Liver (tissue), 9 donors: ENCODE measurements around the gene NBPF15. TPM values are rescaled to one million over a fixed set of nuclear protein-coding genes. Genes with fewer than 3 reads are reported as not detected.
"Not testable (repeated sequence)": the region's sequence is repeated elsewhere in the genome, so short reads cannot be mapped to it uniquely, and the experiment has no call there.

ENCODE experiments used
- DNase-seq: peaks from one replicate; pipeline ENCODE4 v3.0.0-alpha.2; 2017; ENCODE audit warnings: low spot score
- H3K27ac ChIP-seq, 2 donors: one replicate each; pipeline ENCODE4 v1.7.0; 2013; ENCODE audit warnings: inconsistent platforms in 2 of 2, low read length in 2 of 2, control low read depth in 1 of 2, low read depth in 1 of 2, mild to moderate bottlenecking in 1 of 2
- H3K27me3 ChIP-seq, 4 donors: one replicate each; pipeline versions ENCODE4 v1.6.1 to v1.7.0; 2013; ENCODE audit warnings: low read length in 3 of 4, inconsistent platforms in 1 of 4, mild to moderate bottlenecking in 1 of 4, moderate library complexity in 1 of 4; ENCODE audit not compliant: control insufficient read depth in 4 of 4, insufficient read depth in 4 of 4
- H3K36me3 ChIP-seq, 4 donors: one replicate each; pipeline versions ENCODE4 v1.6.1 to v1.7.0; 2013; ENCODE audit warnings: low read length in 3 of 4, mild to moderate bottlenecking in 3 of 4, low read depth in 1 of 4, moderate library complexity in 1 of 4; ENCODE audit not compliant: control insufficient read depth in 4 of 4, insufficient read depth in 3 of 4
- H3K4me1 ChIP-seq, 4 donors: one replicate each; pipeline versions ENCODE4 v1.6.1 to v1.7.0; 2013; ENCODE audit warnings: low read length in 3 of 4, mild to moderate bottlenecking in 3 of 4, moderate library complexity in 1 of 4; ENCODE audit not compliant: control insufficient read depth in 4 of 4, insufficient read depth in 4 of 4
- H3K4me3 ChIP-seq, 3 donors: one replicate each; pipeline versions ENCODE4 v1.6.1 to v1.7.0; 2013; ENCODE audit warnings: low read length in 3 of 3, control low read depth in 1 of 3, low read depth in 1 of 3, mild to moderate bottlenecking in 1 of 3
- H3K9ac ChIP-seq, 2 donors: one replicate each; pipeline ENCODE4 v1.7.0; 2013; ENCODE audit warnings: low read length in 2 of 2, mild to moderate bottlenecking in 2 of 2, moderate library complexity in 2 of 2, control low read depth in 1 of 2, low read depth in 1 of 2
- H3K9me3 ChIP-seq, 4 donors: one replicate each; pipeline versions ENCODE4 v1.6.1 to v1.7.0; 2013; ENCODE audit warnings: low read length in 3 of 4; ENCODE audit not compliant: control insufficient read depth in 4 of 4
- WGBS: extraction: QIAGEN DNeasy Blood & Tissue Kit; methylation state at CpG from one replicate; pipeline ENCODE4 v1.1.7; 2013; 5-methylcytosine and 5-hydroxymethylcytosine counted together
- polyA plus RNA-seq, 2 donors: library from polyadenylated mRNA; stranded (reverse) in 1 of 2; unstranded in 1 of 2; fragments of 200-250 nt in 1 of 2; fragments of >200 nt in 1 of 2; fragmentation: Nextera tagmentation in 1 of 2; extraction: Ambion mirVana in 1 of 2; gene quantifications; one replicate each; pipeline versions ENCODE4 v1.2.1 to v1.2.3, GENCODE V29; 2013 to 2015
- total RNA-seq, 2 donors: library from RNA; depleted of rRNA; stranded (reverse); fragments of >200 nt; gene quantifications; one replicate each; pipeline ENCODE4 v1.2.3, GENCODE V29; 2014
- donor health status: healthy.
- donor health status: healthy.
- donor health status: healthy.
- donor health status: healthy.
- donor health status: healthy.

The NBPF15 gene, protein sequence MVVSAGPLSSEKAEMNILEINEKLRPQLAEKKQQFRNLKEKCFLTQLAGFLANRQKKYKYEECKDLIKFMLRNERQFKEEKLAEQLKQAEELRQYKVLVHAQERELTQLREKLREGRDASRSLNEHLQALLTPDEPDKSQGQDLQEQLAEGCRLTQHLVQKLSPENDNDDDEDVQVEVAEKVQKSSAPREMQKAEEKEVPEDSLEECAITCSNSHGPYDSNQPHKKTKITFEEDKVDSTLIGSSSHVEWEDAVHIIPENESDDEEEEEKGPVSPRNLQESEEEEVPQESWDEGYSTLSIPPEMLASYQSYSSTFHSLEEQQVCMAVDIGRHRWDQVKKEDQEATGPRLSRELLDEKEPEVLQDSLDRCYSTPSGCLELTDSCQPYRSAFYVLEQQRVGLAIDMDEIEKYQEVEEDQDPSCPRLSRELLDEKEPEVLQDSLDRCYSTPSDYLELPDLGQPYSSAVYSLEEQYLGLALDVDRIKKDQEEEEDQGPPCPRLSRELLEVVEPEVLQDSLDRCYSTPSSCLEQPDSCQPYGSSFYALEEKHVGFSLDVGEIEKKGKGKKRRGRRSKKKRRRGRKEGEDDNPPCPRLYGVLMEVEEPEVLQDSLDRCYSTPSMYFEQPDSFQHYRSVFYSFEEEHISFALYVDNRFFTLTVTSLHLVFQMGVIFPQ
- total RNA-seq (10 to 100 TPM; 10.6 to 36.8 TPM), polyA plus RNA-seq (10 to 100 TPM in 1 of 2 donors, 1 to 10 TPM in 1; 8.3 to 19.3 TPM)

DNA sequence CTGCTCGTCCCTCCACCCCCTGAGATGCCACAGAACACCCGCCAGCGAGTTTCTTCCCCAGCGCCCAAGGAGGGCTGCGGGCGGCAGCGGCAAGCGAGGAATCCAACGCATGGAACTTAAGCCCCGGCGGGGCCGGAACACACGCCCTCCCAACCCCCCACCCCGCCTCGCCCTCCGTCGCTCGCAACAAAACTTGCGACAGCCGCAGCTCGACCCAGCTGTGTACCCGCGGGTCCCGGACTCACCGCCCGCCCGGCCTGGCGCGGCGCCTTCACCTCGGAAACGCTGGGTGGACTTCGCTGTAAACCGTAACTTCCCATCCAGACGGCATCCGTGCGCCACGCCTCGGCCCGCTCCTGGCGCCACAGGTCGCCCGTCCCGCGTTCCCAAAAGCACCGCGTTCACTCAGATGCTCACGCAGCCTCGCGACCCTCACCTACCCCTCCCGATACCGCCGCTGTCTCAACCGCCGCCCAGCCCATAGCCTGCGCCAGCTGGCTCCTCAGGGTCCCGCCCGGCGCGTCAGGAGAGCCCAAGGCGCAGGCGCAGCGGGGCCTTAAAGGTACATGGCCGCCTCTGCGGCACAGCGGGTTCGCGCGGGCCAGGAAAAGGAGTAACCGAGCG is at the start of gene NBPF15:
NBPF15 (minus strand) TSS at position 534 of the 624 bp plus-strand sequence. CDS start 21,666 bp downstream, outside the sequence.
- not testable (repeated sequence) for H3K36me3 ChIP-seq, H3K9ac ChIP-seq, H3K9me3 ChIP-seq, H3K4me1 ChIP-seq, H3K27me3 ChIP-seq
- H3K27ac ChIP-seq: peak within 1 kb of the TSS in 1 of 2 donors; percentile 60
- peak; percentile 51 for DNase-seq
- H3K4me3 ChIP-seq: peak within 1 kb of the TSS; percentile 40 to 54 (median 52)
- WGBS: under 1% methylated on average over 66 of the region's 71 CpGs

DNA sequence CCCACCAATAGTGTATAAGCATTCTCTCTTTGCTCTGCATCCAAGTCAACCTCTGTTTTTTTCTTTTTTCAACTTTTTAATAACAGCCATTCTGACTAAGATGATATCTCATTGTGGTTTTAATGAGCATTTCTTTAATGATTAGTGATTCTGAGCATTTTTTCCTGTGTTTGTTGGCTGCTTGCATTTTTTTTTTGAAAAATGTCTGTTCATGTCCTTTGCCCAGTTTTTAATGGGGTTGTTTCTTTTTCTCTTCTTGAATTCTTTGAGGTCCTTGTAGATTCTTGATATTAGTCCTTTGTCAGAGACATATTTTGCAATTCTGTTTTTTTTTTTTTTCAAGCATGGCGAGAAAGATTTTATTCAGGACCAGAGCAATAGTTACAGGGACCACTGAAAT is 35.0 kb upstream of the NBPF15 start:
- not testable (repeated sequence) for H3K4me1 ChIP-seq, H3K9ac ChIP-seq, H3K36me3 ChIP-seq, H3K27ac ChIP-seq, H3K4me3 ChIP-seq, H3K27me3 ChIP-seq, H3K9me3 ChIP-seq, DNase-seq
- WGBS: 95% methylated on average over 1 of the region's 1 CpG

DNA sequence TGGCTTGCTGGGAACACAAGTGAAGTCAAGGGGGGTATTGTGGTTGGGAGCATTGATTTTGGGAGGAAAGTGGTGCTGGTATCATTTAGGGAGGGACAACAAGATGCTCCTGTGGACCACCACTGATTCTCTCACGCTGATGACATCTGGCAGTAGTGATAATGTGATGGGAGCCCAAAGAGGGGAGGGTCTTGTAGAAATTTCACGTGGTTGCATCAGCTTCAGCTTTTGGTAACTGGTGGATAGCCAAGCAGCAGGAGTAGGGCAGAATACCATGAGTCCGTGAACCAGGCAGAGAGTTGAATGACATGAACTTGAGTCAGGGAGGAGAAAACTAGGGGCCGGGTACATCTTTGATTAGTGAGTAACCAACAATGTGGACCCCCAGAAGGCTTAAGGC is 32.7 kb upstream of the NBPF15 start:
- not testable (repeated sequence) for H3K27ac ChIP-seq, H3K4me3 ChIP-seq, H3K9me3 ChIP-seq, DNase-seq, H3K36me3 ChIP-seq, H3K27me3 ChIP-seq, H3K9ac ChIP-seq, H3K4me1 ChIP-seq
- WGBS: 49% methylated on average over 4 of the region's 4 CpGs

DNA sequence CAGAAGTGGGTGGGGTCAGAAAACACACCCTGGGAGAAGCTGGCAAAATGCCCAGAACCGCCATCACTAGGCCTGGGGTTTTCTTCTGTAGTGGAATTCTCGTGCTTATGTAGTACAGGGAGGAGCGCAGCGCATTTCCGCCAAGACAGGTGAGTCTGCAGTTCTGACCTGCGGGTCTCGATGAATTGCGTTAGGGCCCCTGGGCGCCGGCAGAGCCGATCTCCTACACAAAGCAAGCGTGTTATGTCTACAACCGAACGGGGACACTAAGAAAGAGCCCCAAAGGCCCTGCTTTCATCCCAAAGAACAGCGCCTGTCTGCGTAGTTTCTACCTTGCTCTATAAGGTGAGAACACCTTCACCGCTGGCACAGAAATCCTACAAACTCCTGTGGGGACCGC is 28.9 kb upstream of the NBPF15 start:
- not testable (repeated sequence) for H3K9ac ChIP-seq, DNase-seq, H3K4me1 ChIP-seq, H3K36me3 ChIP-seq, H3K4me3 ChIP-seq, H3K27ac ChIP-seq, H3K27me3 ChIP-seq, H3K9me3 ChIP-seq
- 17% methylated on average over 17 of the region's 18 CpGs for WGBS

DNA sequence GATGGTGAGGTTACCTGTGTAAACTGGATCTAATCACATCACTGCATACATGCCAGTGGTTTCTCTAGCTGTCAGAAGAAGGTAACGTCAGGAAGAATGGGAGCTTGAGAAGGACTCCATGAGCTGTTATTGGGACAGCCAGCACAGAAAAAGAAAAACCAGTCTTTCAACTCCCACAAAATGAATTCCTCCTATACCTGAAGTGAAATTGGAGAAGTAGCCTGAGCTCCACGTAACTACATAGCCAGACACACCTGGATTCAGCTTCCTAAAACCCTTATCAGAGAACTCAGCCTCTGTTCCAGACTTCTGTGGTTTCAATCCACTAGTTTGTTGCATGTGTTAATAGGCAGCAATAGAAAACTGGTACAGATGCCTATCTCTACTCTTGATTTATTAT is 25.5 kb upstream of the NBPF15 start:
- H3K27me3 ChIP-seq, DNase-seq, H3K36me3 ChIP-seq, H3K9me3 ChIP-seq, H3K4me1 ChIP-seq, H3K9ac ChIP-seq, H3K4me3 ChIP-seq, H3K27ac ChIP-seq: not testable (repeated sequence)
- 52% methylated on average over 2 of the region's 2 CpGs for WGBS

DNA sequence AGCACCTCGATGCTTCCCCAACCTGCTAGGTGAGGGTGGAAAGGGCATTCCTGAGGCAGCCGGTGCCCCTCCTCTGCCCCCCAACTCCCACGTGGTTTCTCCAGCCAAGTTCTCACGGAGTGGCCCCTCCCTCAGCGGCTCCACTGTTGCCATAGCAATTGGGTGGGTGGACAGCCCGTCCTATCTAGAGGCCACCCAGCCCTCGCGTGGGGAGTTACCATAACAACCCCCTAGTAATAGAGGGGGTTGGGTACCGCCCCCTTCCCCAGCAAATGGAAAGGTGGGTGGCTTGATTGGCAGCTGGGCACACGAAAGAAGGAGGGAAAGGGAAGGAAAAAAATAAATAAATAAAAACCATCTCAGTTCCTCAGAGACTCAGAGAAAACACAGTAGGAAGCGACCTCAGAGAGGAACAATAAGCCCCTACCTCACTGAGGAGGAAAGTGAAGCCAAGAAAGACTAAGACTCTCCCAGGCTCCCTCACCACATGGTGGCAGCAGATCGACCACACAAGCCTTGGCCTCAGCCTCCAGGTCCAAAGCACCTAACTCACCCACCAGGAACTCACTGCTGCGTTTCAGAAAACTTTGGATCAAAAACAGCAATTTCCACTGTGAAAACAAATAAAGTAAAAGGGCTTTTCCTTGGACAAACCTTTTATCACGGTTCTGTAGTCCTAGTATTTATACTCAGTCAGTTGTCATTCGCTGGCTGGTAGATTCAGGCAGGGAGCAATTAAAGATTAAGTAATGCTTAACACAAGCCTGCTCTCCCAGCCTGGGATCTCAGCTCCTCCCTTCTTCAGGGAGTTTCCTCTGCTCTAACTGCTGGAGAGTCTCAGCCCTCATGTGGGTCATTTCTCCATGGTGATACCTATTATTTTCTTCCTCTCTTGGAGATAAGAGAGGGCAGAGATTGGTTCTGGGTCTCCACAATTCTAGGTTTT is 23.9 kb upstream of the NBPF15 start:
- H3K9ac ChIP-seq, H3K27ac ChIP-seq, H3K27me3 ChIP-seq, H3K4me1 ChIP-seq, H3K36me3 ChIP-seq, H3K9me3 ChIP-seq, H3K4me3 ChIP-seq, DNase-seq: not testable (repeated sequence)
- WGBS: 11% methylated on average over 6 of the region's 15 CpGs

DNA sequence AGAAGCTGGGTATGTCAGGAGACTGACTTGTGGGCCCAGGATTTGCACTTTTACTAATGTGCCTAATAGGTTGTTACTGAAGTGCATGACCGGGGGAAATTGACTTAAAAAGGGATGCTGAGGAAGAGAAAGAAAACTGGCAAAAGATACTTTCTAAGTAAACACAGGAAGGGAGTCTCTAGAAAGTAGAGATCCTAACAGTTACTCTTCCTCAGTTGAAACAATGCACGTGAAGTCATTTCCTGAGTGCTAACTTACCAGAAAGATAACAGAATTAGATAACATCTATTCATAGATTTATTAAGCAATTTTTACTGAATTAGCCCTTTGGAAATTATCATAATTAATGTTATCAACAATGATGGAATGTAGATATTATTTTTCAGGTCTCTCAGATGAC is 12.4 kb upstream of the NBPF15 start:
- no CpG with 5 or more reads among the region's 2 CpGs for WGBS

More for the DNA sequence above, 12.4 kb upstream of the NBPF15 start:
- DNase-seq, H3K4me1 ChIP-seq, H3K27ac ChIP-seq, H3K36me3 ChIP-seq, H3K9ac ChIP-seq, H3K9me3 ChIP-seq, H3K27me3 ChIP-seq, H3K4me3 ChIP-seq: not testable (repeated sequence)
